K562 (cell line): ENCODE data around the gene ZNF302. TPM values are rescaled to one million over a fixed set of nuclear protein-coding genes. Genes with fewer than 3 reads are reported as not detected.
A peak's percentile ranks its signal among the peaks of the same experiment; 100 is the strongest.

Experiments
- CTBP1 ChIP-seq: fragments of 450-650 bp; IDR thresholded peaks from 2 replicates; pipeline ENCODE4 v1.6.1; 2016; ENCODE audit warnings: borderline replicate concordance
- DLX4 ChIP-seq: fragments of 250-450 bp; sonication (Bioruptor Pico); IDR thresholded peaks from 2 replicates; pipeline ENCODE4 v1.6.1; 2021; ENCODE audit warnings: mild to moderate bottlenecking
- GATAD2B ChIP-seq: fragments of 450-650 bp; IDR thresholded peaks from 2 replicates; pipeline ENCODE4 v1.6.1; 2017; ENCODE audit warnings: mild to moderate bottlenecking, borderline replicate concordance
- HMG20B ChIP-seq: fragments of 250-450 bp; sonication (Bioruptor Pico); IDR thresholded peaks from 2 replicates; pipeline ENCODE4 v1.5.0; 2021; ENCODE audit warnings: mild to moderate bottlenecking
- HOMEZ ChIP-seq: fragments of 250-450 bp; sonication (Bioruptor Pico); IDR thresholded peaks from 2 replicates; pipeline ENCODE4 v1.4.0; 2020; ENCODE audit warnings: mild to moderate bottlenecking, moderate library complexity
- MTA1 ChIP-seq: fragments of 450-650 bp; IDR thresholded peaks from 2 replicates; pipeline ENCODE4 v1.6.1; 2017; ENCODE audit warnings: borderline replicate concordance
- MYC ChIP-seq, 2 experiments: fragments of 250-450 bp in 1 of 2; sonication (Bioruptor Pico) in 1 of 2; IDR thresholded peaks; 2 replicates each; pipeline versions ENCODE4 v1.5.1 to v1.6.1; 2012 to 2021; ENCODE audit warnings: low read depth in 2 of 2, borderline replicate concordance in 1 of 2, improper control_type of control experiment in 1 of 2, low read length in 1 of 2, mild to moderate bottlenecking in 1 of 2, moderate library complexity in 1 of 2
- SMARCA5 ChIP-seq: fragments of 450-650 bp; IDR thresholded peaks from 2 replicates; pipeline ENCODE4 v1.6.1; 2016
- STAG1 ChIP-seq: sonication (generic); formaldehyde crosslinking; IDR thresholded peaks from 2 replicates; pipeline ENCODE4 v1.5.0; 2020; ENCODE audit warnings: missing genetic modification reagents, borderline replicate concordance
- TCF3 ChIP-seq: sonication (generic); formaldehyde crosslinking; IDR thresholded peaks from 2 replicates; pipeline ENCODE4 v1.4.0; 2020; ENCODE audit warnings: mild to moderate bottlenecking, missing genetic modification reagents
- TCF7 ChIP-seq: sonication (generic); IDR thresholded peaks from 2 replicates; pipeline ENCODE4 v1.6.1; 2016; ENCODE audit warnings: antibody characterized with exemption, borderline replicate concordance
- TEAD2 ChIP-seq: fragments of 450-650 bp; IDR thresholded peaks from 2 replicates; pipeline ENCODE4 v1.6.1; 2016; ENCODE audit warnings: missing genetic modification characterization, control low read depth, missing compliant biosample characterization
- U2AF1 ChIP-seq: fragments of 200-400 bp; formaldehyde crosslinking; optimal IDR thresholded peaks from 2 replicates; pipeline ENCODE3; 2017; ENCODE audit warnings: mild to moderate bottlenecking, low read depth, low read length, moderate library complexity
- U2AF2 ChIP-seq: fragments of 200-400 bp; formaldehyde crosslinking; optimal IDR thresholded peaks from 2 replicates; pipeline ENCODE3; 2017; ENCODE audit warnings: low read depth, mild to moderate bottlenecking, low read length
- USF1 ChIP-seq: sonication (generic); formaldehyde crosslinking; IDR thresholded peaks from 2 replicates; pipeline ENCODE4 v1.9.0; 2022; ENCODE audit warnings: mild to moderate bottlenecking, missing genetic modification reagents
- ZNF318 ChIP-seq, 2 experiments: fragments of 450-650 bp; IDR thresholded peaks; 2 replicates each; pipeline ENCODE4 v1.6.1; 2016; ENCODE audit warnings: mild to moderate bottlenecking in 2 of 2, borderline replicate concordance in 1 of 2, low read depth in 1 of 2, moderate library complexity in 1 of 2
- polyA plus RNA-seq, 8 experiments: library from polyadenylated mRNA; depleted of rRNA in 4 of 8; stranded (reverse) in 5 of 8; unstranded in 3 of 8; fragments of >200 nt; fragmentation: Nextera tagmentation in 2 of 8; fragmentation: Illumina TruSeq in 1 of 8; extraction: Ambion mirVana in 2 of 8; extraction: Trizol in 1 of 8; gene quantifications; 2 replicates each; pipeline versions ENCODE4 v1.2.1 to v1.2.3, GENCODE V29; 2011 to 2014; ENCODE audit warnings: inconsistent platforms in 1 of 8, missing spikeins in 1 of 8
- total RNA-seq, 7 experiments: library from RNA; depleted of rRNA in 6 of 7; stranded (reverse); fragments of >200 nt in 6 of 7; fragmentation: Illumina TruSeq in 2 of 7; extraction: Trizol in 2 of 7; gene quantifications; 2 replicates each; pipeline versions ENCODE4 v1.2.1 to v1.2.3, GENCODE V29; 2011 to 2021; ENCODE audit warnings: low replicate concordance in 1 of 7

Gene ZNF302
- total and polyA plus RNA-seq, 9 of the 15 experiments (the other 6 are each of a cell fraction or from before 2014, with no cell fraction given) = 0.08 to 1.0 (median 0.27) TPM; not detected in 1

- TF ChIP-seq USF1 (CRISPR knock-in tag) (peak; percentile 27; the same call in 1 of the 2 replicates), DLX4 (CRISPR knock-in tag) (no peak), HOMEZ (no peak), TCF7 (no peak), U2AF1 (no peak), TEAD2 (tag) (no peak), HMG20B (CRISPR knock-in tag) (no peak), MTA1 (no peak), SMARCA5 (no peak), STAG1 (CRISPR knock-in tag) (peak; percentile 19; the same call in 1 of the 2 replicates), CTBP1 (peak; percentile 22; the same call in 1 of the 2 replicates), ZNF318 (IDR thresholded peaks at IDR 0.05; ENCODE audit: borderline replicate concordance in 1 of 2, low read depth in 1 of 2) (no peak), MYC (IDR thresholded peaks at IDR 0.05; ENCODE audit: low read depth, low read length) (peak; percentile 76), MYC (CRISPR knock-in tag; IDR thresholded peaks at IDR 0.05; ENCODE audit: borderline replicate concordance, low read depth) (no peak), GATAD2B (no peak), TCF3 (no peak), U2AF2 (no peak)
These were observed 35.1 kb downstream of the ZNF302 start (continued) for GRCh38 chr19:34712395-34713261.
